Measurements from ENCODE around the gene TMED6.

DNA sequence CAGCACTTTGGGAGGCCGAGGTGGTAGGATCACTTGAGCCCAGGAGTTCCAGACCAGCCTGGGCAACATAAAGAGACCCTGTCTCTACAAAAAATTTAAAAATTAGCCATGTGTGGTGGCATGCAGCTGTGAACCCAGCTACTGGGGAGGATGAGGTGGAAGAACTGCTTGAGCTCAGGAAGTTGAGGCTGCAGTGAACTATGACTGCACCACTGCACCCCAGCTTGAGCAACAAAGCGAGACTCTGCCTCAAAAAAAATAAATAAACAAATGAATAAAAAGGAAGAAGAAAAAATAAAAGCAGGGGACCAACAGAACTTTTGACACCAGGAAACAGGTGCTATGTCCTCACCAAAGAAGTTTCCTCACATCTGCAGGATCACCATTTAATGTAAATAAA, 20.0 kb upstream of the TMED6 start:
- TF ChIP-seq POLR2A (IDR thresholded peaks at IDR 0.05; ENCODE audit: low read length), result no peak
- TF ChIP-seq GATA1 (IDR thresholded peaks at IDR 0.05; ENCODE audit: low read depth, low read length), result no peak
